SK-N-MC (cell line): ENCODE data around the gene CCDC197.

ENCODE experiments used
- FOXP2 ChIP-seq: optimal IDR thresholded peaks from 2 replicates; pipeline ENCODE3; 2011; ENCODE audit warnings: mild to moderate bottlenecking, moderate library complexity; ENCODE audit not compliant: insufficient read depth; ENCODE audit errors: extremely low read length, control extremely low read depth
- POLR2AphosphoS5 ChIP-seq: IDR thresholded peaks from 2 replicates; pipeline ENCODE4 v1.6.1; 2012; ENCODE audit warnings: mild to moderate bottlenecking, low read depth, low read length, borderline replicate concordance

GRCh38 chr14:93953263-93953662 is 43.8 kb upstream of the CCDC197 start:
- no peak for TF ChIP-seq FOXP2
- no peak for TF ChIP-seq POLR2AphosphoS5
